GM12801 (cell line): ENCODE results near the gene MRS2.

Source experiments
- CTCF ChIP-seq: IDR thresholded peaks from one replicate; pipeline ENCODE4 v1.5.1; 2011; ENCODE audit warnings: control low read depth; ENCODE audit not compliant: insufficient read length; ENCODE audit errors: extremely low read depth

MRS2 gene

GRCh38 chr6:24448396-24448795, 45.7 kb downstream of the MRS2 start:
- no peak for TF ChIP-seq CTCF

- TF ChIP-seq CTCF: no peak
Observed at GRCh38 chr6:24448828-24449525, 46.2 kb downstream of the MRS2 start.

- TF ChIP-seq CTCF: no peak
Observed at GRCh38 chr6:24451581-24452388, 49.0 kb downstream of the MRS2 start.

GRCh38 chr6:24453921-24454320, 51.2 kb downstream of the MRS2 start:
- no peak for TF ChIP-seq CTCF

GRCh38 chr6:24454452-24454851, 51.7 kb downstream of the MRS2 start:
- no peak for TF ChIP-seq CTCF

- no peak for TF ChIP-seq CTCF
Observed at GRCh38 chr6:24455061-24455460, 52.3 kb downstream of the MRS2 start.

- TF ChIP-seq CTCF: no peak
Observed at GRCh38 chr6:24458134-24458533, 55.4 kb downstream of the MRS2 start.
